A673 (cell line): ENCODE data around the gene DAD1.
"Not testable (repeated sequence)": the region's sequence is repeated elsewhere in the genome, so short reads cannot be mapped to it uniquely, and the experiment has no call there.

Experiments used
- CTCF ChIP-seq: fragments of 300-800, 200-600 bp; sonication (generic); conservative IDR thresholded peaks from 2 replicates; pipeline ENCODE4 v1.5.1; 2017; ENCODE audit warnings: low read depth, mild to moderate bottlenecking, antibody characterized with exemption, low read length, moderate library complexity, mixed read lengths
- EZH2 ChIP-seq: fragments of 200-600 bp; sonication (generic); IDR thresholded peaks from 2 replicates; pipeline ENCODE4 v1.6.1; 2017; ENCODE audit warnings: borderline replicate concordance, low read depth, mild to moderate bottlenecking, mixed read lengths, antibody characterized with exemption, low read length; ENCODE audit not compliant: poor library complexity, severe bottlenecking

DNA sequence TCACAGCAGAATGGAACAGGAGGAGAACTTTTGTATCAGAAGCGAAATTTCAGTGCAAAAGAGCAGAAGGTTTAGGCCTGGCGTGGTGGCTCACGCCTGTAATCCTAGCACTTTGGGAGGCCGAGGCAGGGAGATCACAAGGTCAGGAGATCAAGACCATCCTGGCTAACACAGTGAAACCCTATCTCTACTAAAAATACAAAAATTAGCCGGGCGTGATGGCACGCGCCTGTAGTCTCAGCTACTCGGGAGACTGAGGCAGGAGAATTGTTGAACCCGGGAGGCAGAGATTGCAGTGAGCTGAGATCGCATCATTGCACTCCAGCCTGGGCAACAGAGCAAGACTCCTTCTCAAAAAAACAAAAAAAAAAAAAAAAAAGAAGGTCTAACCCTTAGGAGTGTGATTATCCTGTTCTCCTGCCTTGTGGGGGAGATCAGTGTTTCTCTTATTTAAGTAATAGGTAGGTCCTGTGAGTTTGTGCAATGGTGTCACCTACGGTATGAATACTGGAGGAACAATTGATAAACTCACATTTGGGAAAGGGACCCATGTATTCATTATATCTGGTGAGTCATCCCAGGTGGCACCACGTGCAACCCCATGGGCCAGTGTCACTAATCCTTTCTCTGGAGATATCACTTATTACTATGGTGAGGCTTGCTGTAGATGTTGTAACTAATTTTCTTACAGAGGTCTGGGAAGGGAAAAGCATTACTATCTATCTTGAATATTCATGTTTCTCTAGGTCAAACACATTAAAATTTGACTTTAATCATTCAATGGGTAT, 45.3 kb downstream of the DAD1 start:
- TF ChIP-seq CTCF, EZH2: not testable (repeated sequence)
